Urothelium cell line (cell line): ENCODE measurements around the gene CACNA2D2.

Experiments
- DNase-seq: peaks from one replicate; pipeline ENCODE4 v3.0.0; 2011; ENCODE audit warnings: low spot score, mixed read lengths
- FAIRE-seq: peaks from 2 replicates; lab custom pipeline; 2011; peaks lifted over from hg19 to GRCh38; lab: Jason Lieb, UNC

Gene CACNA2D2

DNA sequence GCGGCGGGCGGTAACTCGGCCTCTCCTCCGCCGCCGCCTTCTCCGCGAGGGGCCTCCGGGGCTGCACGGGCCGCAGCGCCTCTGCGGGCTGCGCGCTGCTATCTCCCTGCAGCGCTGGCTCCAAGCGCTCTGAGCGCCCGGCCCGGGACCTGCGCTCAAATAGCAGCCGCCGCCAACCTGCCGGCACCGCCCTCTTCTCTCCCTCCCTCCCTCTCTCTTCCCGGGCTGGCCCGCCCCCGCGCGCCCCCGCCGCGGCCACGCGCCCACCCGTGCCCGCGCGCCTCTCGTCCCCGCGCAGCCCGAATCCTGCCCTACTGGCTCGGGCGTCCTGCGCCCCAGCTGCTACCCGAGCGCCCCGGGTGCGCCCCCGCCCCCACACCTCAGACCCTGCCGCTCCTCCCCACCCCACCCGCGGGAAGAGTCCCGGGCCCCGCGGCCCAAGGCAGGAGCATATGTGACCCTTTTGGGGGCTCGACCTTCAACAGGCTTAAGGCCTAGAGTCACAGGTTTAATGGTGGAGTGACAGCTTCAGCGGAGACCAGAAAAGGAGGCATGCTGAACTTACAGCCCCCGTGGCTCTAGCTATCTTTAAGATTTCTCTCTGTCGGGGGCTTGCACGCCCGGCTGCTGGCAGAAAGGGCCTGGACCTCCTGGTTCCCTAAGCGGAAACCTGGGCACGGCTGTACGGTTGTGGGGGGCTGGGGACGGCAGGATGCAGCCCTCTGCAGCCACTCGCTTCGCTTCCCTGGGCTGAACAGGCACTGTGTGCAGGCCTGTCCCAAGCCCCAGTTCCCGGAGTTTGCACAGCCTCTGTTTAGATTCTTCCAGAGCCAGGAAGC is at the start of gene CACNA2D2:
TSS of gene CACNA2D2 (minus strand) at position 131 of the 839 bp plus-strand sequence. CDS start 211 bp downstream, outside the sequence.
- FAIRE-seq (peak; percentile 77), DNase-seq (peak; percentile 94)

DNA sequence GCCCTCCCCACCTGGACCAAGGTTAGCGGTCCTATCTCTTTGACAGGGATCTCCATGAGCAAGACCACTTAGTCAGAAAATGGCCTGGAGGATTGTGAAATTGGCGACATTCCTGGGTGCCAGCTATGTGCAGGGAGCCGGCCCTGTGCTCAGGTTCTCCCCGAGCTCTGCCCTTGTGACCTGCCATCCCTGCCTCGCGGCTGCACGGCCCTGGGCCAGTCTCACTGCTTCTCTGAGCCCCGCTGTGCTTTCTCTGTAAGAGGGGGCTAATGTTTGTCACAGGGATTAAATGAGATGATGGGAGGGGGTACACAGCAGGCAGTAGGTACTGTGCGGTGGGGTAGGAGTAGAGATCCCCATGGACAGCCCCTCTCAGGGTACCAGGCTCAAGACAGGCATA is 49.2 kb upstream of the CACNA2D2 start:
- DNase-seq (no peak), FAIRE-seq (no peak)

DNA sequence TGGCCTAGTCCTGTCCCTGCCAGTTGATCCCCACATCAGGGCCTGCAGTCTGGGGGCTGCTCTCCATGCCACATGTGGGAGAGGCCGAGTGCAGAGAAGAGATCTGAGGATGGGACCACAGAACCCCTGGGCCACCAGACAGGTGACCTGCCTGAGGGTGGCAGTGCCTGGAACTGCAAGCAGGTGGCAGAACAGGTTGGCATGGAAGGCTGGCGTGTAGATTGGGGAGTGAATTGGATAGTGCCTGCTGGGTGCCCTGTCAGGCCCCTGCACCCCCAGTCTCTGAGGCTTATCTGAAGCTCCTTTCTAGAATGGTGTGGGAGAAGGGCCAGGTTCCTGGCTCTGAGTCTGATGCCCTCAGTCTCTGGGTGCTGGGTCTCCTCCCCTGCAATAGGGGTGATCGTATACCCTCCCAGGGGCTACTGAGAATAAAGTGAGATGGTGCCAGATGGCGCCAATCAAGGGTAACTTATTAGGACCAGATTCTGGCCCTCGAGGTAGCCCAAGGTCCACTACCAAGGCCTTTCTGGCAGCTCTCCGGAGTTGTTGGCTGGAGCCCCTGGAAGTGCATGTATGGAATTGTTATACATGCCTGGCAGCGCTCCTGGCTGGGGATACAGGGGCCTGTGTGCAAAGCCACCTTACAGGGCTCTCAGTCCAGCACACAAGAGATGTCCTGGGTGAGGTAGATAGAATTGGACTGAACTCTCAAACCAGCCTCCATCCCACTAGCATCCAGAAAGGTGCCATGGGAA is 48.4 kb upstream of the CACNA2D2 start:
- DNase-seq (no peak), FAIRE-seq (no peak)

DNA sequence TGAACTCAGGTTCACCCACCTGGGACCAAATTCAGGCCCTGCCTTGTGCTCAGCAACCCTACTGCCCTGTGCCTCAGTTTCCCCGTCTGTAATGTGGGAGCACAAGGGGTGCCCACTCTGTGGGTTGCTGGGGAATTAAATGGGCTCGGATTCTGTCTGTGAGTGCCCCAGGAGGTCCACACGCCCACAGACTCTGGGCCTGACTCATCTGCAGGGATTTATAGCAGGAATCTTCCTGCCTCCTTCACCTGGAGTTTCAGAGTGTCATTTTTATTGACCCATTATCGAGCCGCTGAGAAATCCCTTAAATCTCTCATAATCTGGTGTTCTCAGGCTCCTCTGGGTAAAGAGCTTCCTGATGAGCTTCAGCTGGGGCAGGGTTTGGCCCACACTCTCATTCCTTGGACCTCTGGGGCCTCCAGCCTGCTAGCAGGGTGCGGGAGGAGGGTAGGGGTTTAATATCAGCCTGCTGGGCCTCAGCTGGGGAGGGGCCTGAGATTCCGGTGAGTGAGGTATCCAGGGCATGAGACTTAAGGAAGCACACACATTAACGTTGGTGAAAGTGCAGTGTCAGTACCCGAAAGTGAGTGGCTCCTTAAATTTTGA is 47.7 kb upstream of the CACNA2D2 start:
- no peak for DNase-seq
- no peak for FAIRE-seq

DNA sequence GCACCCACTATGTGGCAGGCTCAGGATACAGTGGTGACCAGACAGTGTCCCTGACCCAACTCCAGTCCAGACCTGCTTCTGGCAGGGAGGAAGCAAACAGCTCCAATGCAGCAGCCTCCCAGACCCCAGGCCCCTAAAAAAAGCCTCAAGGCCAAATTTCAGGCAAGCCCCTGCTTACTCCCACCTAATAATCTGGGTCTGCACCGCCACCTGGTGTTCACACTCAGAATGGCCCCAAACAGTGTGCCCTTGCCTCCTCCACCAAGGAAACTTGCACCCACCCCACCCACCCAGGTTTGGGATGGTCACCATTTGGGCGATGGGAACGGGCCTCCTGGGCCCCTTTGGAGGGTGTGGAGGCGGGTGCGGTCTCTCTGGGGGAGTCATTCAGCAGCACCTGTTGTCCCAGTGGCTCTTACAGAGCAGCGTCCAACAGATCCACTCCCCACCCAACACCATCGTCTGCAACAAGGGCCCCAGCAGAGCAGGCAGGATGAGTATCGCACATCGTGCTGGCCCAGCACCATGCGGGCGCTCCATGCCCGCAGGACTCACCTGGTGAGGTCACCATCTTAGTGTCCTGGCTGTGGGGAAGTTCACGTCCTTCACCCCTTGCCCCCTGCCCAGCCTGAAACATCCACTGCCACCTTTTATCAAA is 46.8 kb upstream of the CACNA2D2 start:
- peak; percentile 72 for DNase-seq

DNA sequence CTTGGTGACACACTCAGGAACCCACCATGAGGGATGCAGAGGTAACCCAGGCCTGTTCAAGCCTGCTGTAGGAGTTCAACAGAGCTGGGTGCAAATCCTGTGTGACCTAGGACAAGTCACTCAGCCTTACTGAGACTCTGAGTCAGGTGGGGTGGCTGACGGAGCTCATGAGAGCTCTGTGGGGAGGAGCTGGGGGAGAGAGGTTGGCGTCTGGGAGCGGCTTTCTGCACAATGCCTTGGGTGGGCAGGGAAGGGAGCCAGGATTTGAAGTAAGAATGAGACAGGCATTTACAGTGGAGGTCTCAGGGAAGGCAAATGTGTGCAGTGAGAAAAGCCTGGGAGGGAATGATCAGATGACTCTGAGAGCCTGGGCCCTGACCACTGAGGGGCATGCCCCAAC is 45.8 kb upstream of the CACNA2D2 start:
- no peak for DNase-seq
- no peak for FAIRE-seq

More for the DNA sequence above, 46.8 kb upstream of the CACNA2D2 start:
- no peak for FAIRE-seq

DNA sequence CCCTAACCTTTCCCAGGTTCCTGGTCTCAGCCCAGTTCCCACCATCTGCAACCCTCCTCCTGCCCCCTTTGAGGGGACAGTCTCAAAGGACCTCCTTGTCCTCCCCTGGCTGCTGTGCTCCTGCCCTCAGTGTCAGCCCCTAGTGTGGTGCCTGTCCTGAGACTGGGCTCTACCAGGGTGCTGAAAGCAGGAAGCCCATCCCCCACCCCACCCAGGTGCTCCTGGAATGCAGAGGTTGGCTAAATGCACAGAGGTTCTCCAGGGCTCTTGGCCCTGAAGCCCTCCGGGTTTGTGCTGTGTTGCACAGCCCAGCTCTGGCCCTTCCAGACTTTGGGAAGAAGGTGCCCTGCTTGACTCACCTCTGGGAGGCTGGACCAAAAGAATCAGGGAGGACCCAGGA is 42.3 kb upstream of the CACNA2D2 start:
- FAIRE-seq (no peak), DNase-seq (no peak)

DNA sequence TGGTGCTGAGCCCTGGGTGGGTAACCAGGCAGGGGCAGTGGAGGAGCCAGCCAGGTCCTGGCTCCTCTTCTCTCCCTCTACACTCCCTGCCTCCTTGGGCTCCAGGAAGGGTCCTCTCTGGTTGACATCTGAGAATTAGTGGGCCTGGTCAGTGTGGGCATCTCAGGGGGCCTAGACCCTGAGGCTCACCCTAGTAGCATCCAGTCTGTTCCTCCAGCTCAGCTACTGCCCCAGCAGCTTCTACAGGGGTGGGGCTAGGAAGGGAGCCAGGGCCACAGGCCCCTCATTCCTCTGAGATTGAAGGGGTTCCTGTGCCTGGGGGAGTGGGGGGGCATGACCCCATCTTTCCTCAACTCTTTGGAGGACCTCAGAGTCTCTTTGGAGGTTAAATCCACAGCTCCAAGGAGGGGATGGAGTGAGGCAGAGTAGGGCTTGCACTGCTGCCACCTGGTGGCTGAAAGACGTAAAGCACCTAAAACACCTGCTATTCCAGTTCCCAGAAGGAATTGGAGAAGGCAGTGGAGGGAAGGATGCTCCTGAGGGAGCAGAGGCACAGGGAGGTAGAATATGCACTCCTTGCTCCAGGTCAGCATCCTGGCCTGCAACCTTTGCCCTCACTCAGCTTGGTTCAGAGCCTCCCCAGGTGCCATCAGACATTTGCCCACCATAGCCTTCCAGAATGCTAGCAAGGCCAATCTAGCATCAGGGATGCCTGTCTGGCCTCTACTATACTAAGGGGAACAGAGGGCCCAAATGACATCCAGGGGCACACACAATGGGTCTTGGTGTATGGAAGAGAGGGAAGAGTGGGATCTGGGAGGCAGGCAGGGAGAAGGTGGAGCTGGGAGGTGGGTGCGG is 39.0 kb upstream of the CACNA2D2 start:
- FAIRE-seq = peak; percentile 61
- peak; percentile 87 for DNase-seq

DNA sequence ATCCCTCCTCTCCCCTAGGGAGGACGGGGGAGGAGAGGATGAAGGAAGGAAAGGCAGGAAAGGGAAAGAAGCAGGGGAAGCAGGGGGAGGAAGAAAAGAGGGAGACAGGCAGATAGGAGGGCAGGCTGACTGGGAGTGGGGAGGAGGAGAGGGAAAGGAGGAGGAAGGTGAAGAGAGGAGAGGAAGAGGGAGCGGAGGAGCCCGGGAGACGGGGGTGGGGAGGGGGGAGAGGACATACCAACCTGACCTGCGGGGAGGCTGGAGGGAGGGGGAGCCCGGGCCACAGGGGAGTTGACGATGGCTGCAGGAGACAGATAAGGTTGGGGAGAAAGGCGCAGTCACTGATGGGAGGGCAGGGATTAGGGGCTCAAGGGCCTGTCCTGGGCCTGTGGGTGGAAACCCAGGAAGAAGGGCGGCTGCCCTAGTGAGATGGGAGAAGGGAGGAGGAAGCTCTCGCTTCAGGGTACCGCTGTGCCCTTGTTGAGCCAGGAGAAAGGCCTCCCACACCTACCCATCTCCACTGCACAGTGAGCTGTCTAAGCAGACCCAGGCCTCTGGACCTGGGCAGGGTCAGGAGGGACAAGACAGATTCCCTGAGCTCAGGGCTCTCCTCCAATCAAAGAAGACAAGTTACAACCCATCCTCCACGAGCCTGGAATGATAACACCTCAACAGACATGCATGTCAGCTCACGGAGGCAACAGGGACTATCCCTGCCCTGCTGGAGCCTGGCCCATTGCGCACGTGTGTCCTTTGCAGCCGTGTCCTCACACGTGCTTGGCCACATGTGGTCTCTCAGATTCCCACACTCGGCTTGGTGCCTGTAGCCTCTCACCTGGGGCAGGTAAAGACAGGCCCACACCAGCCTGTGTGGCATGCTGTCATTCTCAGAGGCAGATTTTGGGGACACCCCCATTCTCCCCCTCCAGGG is 36.2 kb upstream of the CACNA2D2 start:
- no peak for DNase-seq

DNA sequence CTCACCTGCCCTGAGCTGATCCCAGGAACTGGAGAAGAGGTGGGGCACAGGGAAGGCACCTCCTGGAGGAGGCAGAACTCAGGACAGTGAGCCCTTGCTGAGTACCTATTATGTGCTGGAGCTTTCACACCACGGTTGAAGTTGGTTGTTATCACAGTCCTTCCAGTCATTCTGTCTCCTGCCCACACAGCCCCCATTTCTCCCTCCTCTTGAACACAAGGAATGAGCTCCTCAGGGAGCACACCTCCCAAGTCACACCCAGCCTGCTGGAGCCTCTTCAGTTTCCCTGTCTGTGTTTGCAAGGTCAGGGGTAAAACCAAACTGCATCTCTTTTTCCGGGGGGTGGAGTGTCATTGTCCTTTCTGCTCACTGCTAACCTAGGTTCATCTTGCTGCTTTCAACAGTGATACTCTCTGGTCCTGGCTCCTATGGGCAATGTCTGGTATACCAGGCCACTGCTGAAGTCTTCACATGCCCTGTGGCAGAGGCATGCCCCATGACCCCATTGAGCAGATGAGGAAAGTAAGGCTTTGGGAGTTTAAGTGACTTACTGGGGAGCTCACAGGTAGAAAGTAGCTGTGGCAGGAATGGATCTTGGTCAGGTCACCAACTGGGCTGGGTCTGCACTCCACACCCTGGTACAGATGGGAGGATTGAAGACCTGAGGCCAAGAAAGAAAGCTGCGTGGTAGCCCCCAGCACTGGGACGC is 34.1 kb upstream of the CACNA2D2 start:
- DNase-seq (no peak), FAIRE-seq (no peak)

More for the DNA sequence above, 36.2 kb upstream of the CACNA2D2 start:
- no peak for FAIRE-seq

DNA sequence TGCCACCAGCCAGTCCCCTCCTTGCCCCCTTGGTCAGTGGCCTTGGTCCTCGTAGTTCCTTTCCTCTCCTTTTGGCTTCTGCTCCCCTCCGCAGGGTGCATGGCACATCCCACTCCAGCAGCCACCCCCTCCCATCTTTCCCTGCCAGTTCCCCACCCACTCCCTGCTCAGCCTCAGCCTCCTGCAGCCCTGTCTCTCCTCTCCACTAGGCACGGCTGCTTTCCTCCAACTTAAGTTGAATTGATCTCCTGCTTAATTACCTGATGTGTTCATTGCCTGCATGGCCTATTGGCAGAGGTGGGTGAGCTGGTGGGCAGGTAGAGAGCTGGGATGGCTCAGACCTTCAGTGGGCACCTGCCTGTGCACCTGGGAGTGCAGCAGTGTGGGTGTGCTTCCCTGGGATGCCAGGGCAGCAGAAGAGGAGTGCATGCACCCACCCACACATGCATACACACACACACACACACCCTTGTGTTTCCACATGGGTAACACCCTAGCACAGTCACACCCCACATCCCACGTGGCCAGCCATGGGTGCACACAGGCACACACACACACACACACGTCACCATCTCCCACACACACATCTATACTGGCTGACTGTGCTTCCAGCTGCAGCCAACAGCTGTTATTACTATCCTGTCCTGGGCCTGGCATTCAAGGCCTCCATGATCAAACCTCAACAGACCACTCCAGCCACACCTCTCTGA is 33.2 kb upstream of the CACNA2D2 start:
- DNase-seq (no peak), FAIRE-seq (peak; percentile 55)

DNA sequence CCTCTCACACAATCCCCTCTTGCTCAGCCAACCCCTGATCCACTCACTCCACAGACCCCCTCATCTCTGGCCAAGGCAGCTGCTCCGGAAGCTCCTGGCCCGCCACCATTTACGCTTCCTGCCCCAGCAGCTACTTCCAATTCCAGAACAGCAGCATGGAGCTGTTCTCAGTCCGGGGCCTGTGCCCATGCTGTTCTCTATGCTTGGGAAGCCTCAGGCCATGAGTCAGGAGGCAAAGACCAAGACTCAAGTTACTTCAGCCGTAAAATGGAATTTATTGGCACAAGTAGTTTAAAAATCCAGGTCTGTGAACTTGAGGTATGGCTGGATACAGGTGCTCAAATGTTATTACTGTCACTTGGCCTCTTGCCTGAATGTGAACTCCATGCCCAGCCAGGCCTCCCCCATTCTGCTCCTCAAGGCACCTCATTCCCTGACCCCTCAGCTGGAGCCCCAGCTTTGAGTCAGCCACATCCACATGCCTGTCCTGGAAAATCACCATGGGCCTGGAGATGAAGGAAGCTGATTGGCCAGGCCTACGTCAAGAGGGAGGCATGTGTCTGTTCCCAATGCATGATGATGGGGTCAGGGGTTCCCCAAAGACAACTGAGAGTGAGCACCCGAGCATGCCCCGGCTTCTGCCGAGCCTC is 31.4 kb upstream of the CACNA2D2 start:
- FAIRE-seq (no peak), DNase-seq (no peak)

DNA sequence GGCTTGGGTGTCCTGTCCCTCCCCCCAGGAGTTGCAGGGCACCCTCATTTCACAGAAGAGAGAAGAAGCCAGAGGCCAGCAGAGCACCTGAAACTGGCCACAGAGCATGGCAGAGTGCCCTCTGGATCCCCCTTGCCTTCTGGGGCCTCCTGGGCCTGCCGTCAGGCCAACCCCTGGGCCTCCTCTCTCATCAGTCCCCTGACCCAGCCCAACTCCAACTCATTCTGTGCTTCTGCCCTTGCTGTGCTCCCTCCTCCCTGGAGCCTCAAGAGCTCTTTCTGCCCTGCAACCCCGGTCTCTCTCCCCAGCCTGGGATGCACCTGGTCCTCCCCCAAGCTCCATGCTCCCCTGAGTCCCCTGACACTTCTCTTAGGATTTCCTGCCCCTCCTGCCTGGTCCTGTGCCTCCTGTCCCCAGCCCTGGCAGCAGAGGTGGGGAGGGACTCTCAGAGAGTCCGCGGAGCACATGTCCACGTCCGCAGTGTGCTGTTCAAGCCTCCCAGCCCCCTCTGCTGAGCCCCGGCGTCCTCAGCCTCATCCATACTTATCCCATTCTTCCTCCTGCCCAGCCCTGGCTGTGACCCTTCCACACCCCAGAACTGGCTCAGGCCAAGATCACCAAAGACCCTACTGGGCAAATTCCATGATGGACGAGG is 30.5 kb upstream of the CACNA2D2 start:
- FAIRE-seq = no peak
- no peak for DNase-seq

DNA sequence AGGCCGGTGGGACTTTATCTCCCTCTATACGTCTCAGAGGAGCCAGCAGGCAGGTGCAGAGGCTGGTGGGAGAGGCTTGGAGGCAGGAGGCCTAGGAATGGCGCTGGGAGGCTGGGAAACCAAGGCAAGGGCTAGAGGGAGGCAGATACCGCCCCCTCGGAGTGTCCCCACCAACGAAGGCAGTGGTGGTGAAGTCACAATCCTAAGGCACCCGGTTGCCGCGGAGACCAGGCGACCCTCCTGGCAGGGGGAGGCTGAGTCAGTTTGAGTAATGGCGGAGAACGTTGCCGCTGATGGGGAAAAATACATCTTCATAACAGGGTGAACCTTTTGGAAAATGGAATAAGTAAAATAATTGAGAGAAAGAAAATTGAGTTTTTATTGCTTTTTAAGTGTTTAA is 29.9 kb upstream of the CACNA2D2 start:
- DNase-seq (no peak), FAIRE-seq (no peak)

DNA sequence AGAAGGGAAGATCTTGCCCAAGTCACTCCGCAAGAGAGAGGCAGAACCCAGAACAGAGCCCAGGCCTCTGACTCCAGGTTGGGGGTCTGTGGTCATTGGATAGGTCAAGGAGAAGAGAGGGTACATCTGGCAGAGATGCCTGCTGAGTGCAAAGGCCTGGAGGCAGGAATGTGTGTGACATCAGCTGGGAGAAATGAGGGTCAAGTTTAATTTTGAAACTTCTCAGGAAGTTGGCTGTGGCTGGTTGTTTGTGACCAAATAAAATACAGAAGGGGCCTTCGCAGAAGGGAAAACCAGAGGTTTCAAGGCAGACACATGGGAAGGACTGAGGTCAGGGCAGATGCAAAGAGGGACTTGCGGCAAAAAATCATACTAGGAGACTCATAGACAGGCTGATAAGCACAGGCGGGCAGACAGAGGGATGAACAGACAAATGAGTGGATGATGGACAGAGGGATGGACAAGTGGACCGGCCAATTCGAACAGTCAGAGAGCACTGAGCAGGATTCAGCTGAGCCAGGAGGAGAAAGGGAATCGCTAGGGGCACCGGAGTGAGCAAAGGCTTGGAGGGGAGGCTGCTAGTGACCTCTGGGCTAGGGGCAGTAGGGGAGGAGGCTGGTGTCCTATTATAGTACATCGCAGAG is 28.8 kb upstream of the CACNA2D2 start:
- DNase-seq (no peak), FAIRE-seq (no peak)

DNA sequence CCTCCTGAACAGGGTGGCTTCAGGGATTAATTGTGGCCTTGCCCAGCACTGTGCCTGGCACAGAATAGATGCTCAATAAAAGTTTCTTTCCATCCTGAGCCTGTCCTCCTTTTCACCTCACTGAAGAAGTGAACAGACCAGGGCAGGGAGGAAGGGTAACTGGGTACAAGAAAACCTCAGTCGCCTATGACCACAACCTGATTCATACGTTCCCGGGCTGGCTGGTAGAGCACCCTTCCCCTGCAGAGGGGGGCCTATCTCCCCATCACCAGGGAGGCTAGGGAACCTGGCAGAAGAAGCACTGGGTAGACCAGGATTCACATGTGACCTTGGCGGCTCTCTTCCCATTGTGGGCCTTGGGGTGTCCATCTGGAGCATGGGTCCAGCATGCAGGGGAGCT is 27.8 kb upstream of the CACNA2D2 start:
- FAIRE-seq = no peak
- DNase-seq = no peak
